Measurements from ENCODE around the gene CHST15. TPM values are rescaled to one million over a fixed set of nuclear protein-coding genes. Genes with fewer than 3 reads are reported as not detected.

Gene CHST15
- total and polyA plus RNA-seq, 12 donors = 5.2 to 54.5 (median 29.2) TPM

GRCh38 chr10:124107072-124107471, 13.7 kb upstream of the CHST15 start:
- no peaks in the 10 kb centered on the region for H3K36me3 ChIP-seq (replicated peaks in 1 of 2)
- no peak for TF ChIP-seq POLR2A (IDR thresholded peaks at IDR 0.05)
- TF ChIP-seq CTCF (IDR thresholded peaks at IDR 0.05) = no peak
- no peaks in the 10 kb centered on the region for H3K9me3 ChIP-seq (replicated peaks in 1 of 3)
- intact Hi-C loops (cut with DNase I) = no loop called here
- H3K27me3 ChIP-seq = no peaks in the 10 kb centered on the region
- no peak overlapping the region for H3K27ac ChIP-seq
- DNase-seq = no peak
- H3K4me3 ChIP-seq = no peak overlapping the region
- peaks cover 20 to 24% of the 10 kb centered on the region in 2 donors for H3K4me1 ChIP-seq (replicated peaks in 1 of 2)
- 72 to 77% (median 73%) methylated on average over 5 of the region's 5 CpGs for WGBS, 4 donors

- WGBS, 4 donors = 37 to 40% (median 40%) methylated on average over 9 of the region's 9 CpGs
- Histone ChIP-seq H3K9me3 (replicated peaks in 1 of 3) (no peaks in the 10 kb centered on the region), H3K36me3 (replicated peaks in 1 of 2) (no peaks in the 10 kb centered on the region), H3K27me3 (no peaks in the 10 kb centered on the region), H3K27ac (peak overlapping the region in 3 of 5 donors; percentile 69 to 82 (median 81)), H3K4me3 (peak overlapping the region in 1 of 4 donors; percentile 25), H3K4me1 (replicated peaks in 1 of 2) (peaks cover 20 to 24% of the 10 kb centered on the region in 2 donors)
- peak; percentile 85 to 95 (median 92) for DNase-seq
- intact Hi-C loops (cut with DNase I) = no loop called here
- TF ChIP-seq CTCF (IDR thresholded peaks at IDR 0.05) (no peak), POLR2A (IDR thresholded peaks at IDR 0.05) (peak in 1 of 2 donors; percentile 28)
Observed at GRCh38 chr10:124106241-124106879, 13.0 kb upstream of the CHST15 start.

- H3K4me1 ChIP-seq (replicated peaks in 1 of 2) = peaks cover 20 to 24% of the 10 kb centered on the region in 2 donors
- TF ChIP-seq CTCF (IDR thresholded peaks at IDR 0.05) (no peak), POLR2A (IDR thresholded peaks at IDR 0.05) (no peak)
- peak overlapping the region in 4 of 5 donors; percentile 36 to 82 (median 75) for H3K27ac ChIP-seq
- peak in 2 of 7 donors; percentile 33 to 47 for DNase-seq
- peak overlapping the region in 1 of 4 donors; percentile 25 for H3K4me3 ChIP-seq
- no peaks in the 10 kb centered on the region for H3K27me3 ChIP-seq
- no peaks in the 10 kb centered on the region for H3K9me3 ChIP-seq (replicated peaks in 1 of 3)
- no peaks in the 10 kb centered on the region for H3K36me3 ChIP-seq (replicated peaks in 1 of 2)
- WGBS, 4 donors = 38 to 44% (median 42%) methylated on average over 5 of the region's 5 CpGs
- intact Hi-C loops (cut with DNase I) = no loop called here
Observed at GRCh38 chr10:124105594-124105993, 12.2 kb upstream of the CHST15 start.

- Histone ChIP-seq H3K27me3 (no peaks in the 10 kb centered on the region), H3K4me1 (replicated peaks in 1 of 2) (peaks cover 20 to 24% of the 10 kb centered on the region in 2 donors), H3K36me3 (replicated peaks in 1 of 2) (no peaks in the 10 kb centered on the region), H3K4me3 (no peak overlapping the region), H3K27ac (peak overlapping the region in 4 of 5 donors; percentile 36 to 82 (median 75)), H3K9me3 (replicated peaks in 1 of 3) (no peaks in the 10 kb centered on the region)
- intact Hi-C loops (cut with DNase I) = no loop called here
- TF ChIP-seq POLR2A (IDR thresholded peaks at IDR 0.05) (no peak), CTCF (IDR thresholded peaks at IDR 0.05) (no peak)
- DNase-seq = no peak
- 86 to 97% (median 89%) methylated on average over 6 of the region's 6 CpGs for WGBS, 4 donors
Observed at GRCh38 chr10:124105045-124105444, 11.6 kb upstream of the CHST15 start.

Data from adrenal gland (tissue), 12 donors.